ENCODE data around the gene ANK2. TPM values are rescaled to one million over a fixed set of nuclear protein-coding genes. Genes with fewer than 3 reads are reported as not detected.

ANK2 gene
- total and polyA plus RNA-seq, 4 donors, result 0.32 to 2.2 (median 1.0) TPM

- H3K4me3 ChIP-seq (ENCODE audit: low read depth in 1 of 3, low read length in 3 of 3), result no peak overlapping the region
- H3K9me3 ChIP-seq (ENCODE audit: control insufficient read depth in 4 of 4, low read length in 3 of 4), result no peaks in the 10 kb centered on the region
- H3K36me3 ChIP-seq (ENCODE audit: control insufficient read depth in 4 of 4, insufficient read depth in 3 of 4, low read depth in 1 of 4, low read length in 3 of 4), result no peaks in the 10 kb centered on the region
- TF ChIP-seq GABPA (IDR thresholded peaks at IDR 0.05 in 1 of 2, conservative IDR thresholded peaks at IDR 0.05 in 1 of 2) (no peak), FOXA1 (IDR thresholded peaks at IDR 0.05) (no peak), NR2F2 (IDR thresholded peaks at IDR 0.05) (no peak), RAD21 (IDR thresholded peaks at IDR 0.05) (no peak), EGR1 (IDR thresholded peaks at IDR 0.05; ENCODE audit: low read depth in 2 of 2) (no peak), MAX (IDR thresholded peaks at IDR 0.05) (no peak), SP1 (IDR thresholded peaks at IDR 0.05) (no peak)
- DNase-seq (ENCODE audit: low spot score), result no peak
- H3K27ac ChIP-seq (ENCODE audit: low read depth in 1 of 2, low read length in 2 of 2), result no peak overlapping the region
- H3K27me3 ChIP-seq (ENCODE audit: control insufficient read depth in 4 of 4, insufficient read depth in 4 of 4, low read length in 3 of 4), result no peaks in the 10 kb centered on the region
- 96% methylated on average over 1 of the region's 1 CpG for WGBS
- no peaks in the 10 kb centered on the region for H3K4me1 ChIP-seq (ENCODE audit: control insufficient read depth in 4 of 4, insufficient read depth in 4 of 4, low read length in 3 of 4)
- H3K9ac ChIP-seq (ENCODE audit: low read depth in 1 of 2, low read length in 2 of 2), result no peak overlapping the region
These were observed 112.6 kb downstream of the ANK2 start for GRCh38 chr4:113162089-113162488.

- no peak overlapping the region for H3K27ac ChIP-seq (ENCODE audit: low read depth in 1 of 2, low read length in 2 of 2)
- H3K36me3 ChIP-seq (ENCODE audit: control insufficient read depth in 4 of 4, insufficient read depth in 3 of 4, low read depth in 1 of 4, low read length in 3 of 4), result no peaks in the 10 kb centered on the region
- H3K27me3 ChIP-seq (ENCODE audit: control insufficient read depth in 4 of 4, insufficient read depth in 4 of 4, low read length in 3 of 4), result no peaks in the 10 kb centered on the region
- H3K9me3 ChIP-seq (ENCODE audit: control insufficient read depth in 4 of 4, low read length in 3 of 4), result no peaks in the 10 kb centered on the region
- 70% methylated on average over 5 of the region's 5 CpGs for WGBS
- TF ChIP-seq FOXA1 (IDR thresholded peaks at IDR 0.05), result no peak
- no peak for TF ChIP-seq MAX (IDR thresholded peaks at IDR 0.05)
- TF ChIP-seq SP1 (IDR thresholded peaks at IDR 0.05), result no peak
- no peak for TF ChIP-seq JUND (IDR thresholded peaks at IDR 0.05)
- no peak for TF ChIP-seq TAF1 (conservative IDR thresholded peaks at IDR 0.05)
- TF ChIP-seq GABPA (IDR thresholded peaks at IDR 0.05 in 1 of 2, conservative IDR thresholded peaks at IDR 0.05 in 1 of 2), result no peak
- no peak for TF ChIP-seq NR2F2 (IDR thresholded peaks at IDR 0.05)
- no peak for TF ChIP-seq ATF3 (IDR thresholded peaks at IDR 0.05)
- no peak for TF ChIP-seq REST (IDR thresholded peaks at IDR 0.05)
- TF ChIP-seq RXRA (IDR thresholded peaks at IDR 0.05), result no peak
- TF ChIP-seq HNF4G (IDR thresholded peaks at IDR 0.05), result no peak
- no peak for TF ChIP-seq RAD21 (IDR thresholded peaks at IDR 0.05)
- no peak for TF ChIP-seq ZBTB33 (IDR thresholded peaks at IDR 0.05)
- TF ChIP-seq YY1 (IDR thresholded peaks at IDR 0.05), result no peak
- no peak for TF ChIP-seq FOXA2 (IDR thresholded peaks at IDR 0.05)
- no peak for TF ChIP-seq CTCF (IDR thresholded peaks at IDR 0.05; ENCODE audit: low read depth, low read length, missing input control)
- no peak for TF ChIP-seq EGR1 (IDR thresholded peaks at IDR 0.05; ENCODE audit: low read depth in 2 of 2)
- no peak for TF ChIP-seq HNF4A (conservative IDR thresholded peaks at IDR 0.05)
- H3K9ac ChIP-seq (ENCODE audit: low read depth in 1 of 2, low read length in 2 of 2), result no peak overlapping the region
- H3K4me3 ChIP-seq (ENCODE audit: low read depth in 1 of 3, low read length in 3 of 3), result no peak overlapping the region
- H3K4me1 ChIP-seq (ENCODE audit: control insufficient read depth in 4 of 4, insufficient read depth in 4 of 4, low read length in 3 of 4), result no peaks in the 10 kb centered on the region
- DNase-seq (ENCODE audit: low spot score), result no peak
These were observed 119.9 kb downstream of the ANK2 start for GRCh38 chr4:113169368-113169767.

All from liver (tissue), 9 donors.